PFSK-1 (cell line): ENCODE data around the gene DEFB131B. TPM values are rescaled to one million over a fixed set of nuclear protein-coding genes. Genes with fewer than 3 reads are reported as not detected.
"Not testable (repeated sequence)": the region's sequence is repeated elsewhere in the genome, so short reads cannot be mapped to it uniquely, and the experiment has no call there.

Source experiments
- FOXP2 ChIP-seq: optimal IDR thresholded peaks from 2 replicates; pipeline ENCODE3; 2011; ENCODE audit warnings: borderline replicate concordance, control low read depth, inconsistent platforms; ENCODE audit not compliant: insufficient read depth; ENCODE audit errors: extremely low read length, extremely low read depth
- POLR2AphosphoS5 ChIP-seq: IDR thresholded peaks from 2 replicates; pipeline ENCODE4 v1.6.1; 2012; ENCODE audit warnings: low read depth, mild to moderate bottlenecking, control low read depth, low read length, moderate library complexity
- SIN3A ChIP-seq: IDR thresholded peaks from 2 replicates; pipeline ENCODE4 v1.6.1; 2012; ENCODE audit warnings: mild to moderate bottlenecking, low read length, moderate library complexity, borderline replicate concordance; ENCODE audit not compliant: insufficient read depth
- TAF1 ChIP-seq: IDR thresholded peaks from 2 replicates; pipeline ENCODE4 v1.6.1; 2012; ENCODE audit warnings: low read length, control low read depth, borderline replicate concordance; ENCODE audit not compliant: insufficient read depth
- polyA plus RNA-seq: library from polyadenylated mRNA; unstranded; fragments of >200 nt; gene quantifications from one replicate; pipeline ENCODE4 v1.2.1, GENCODE V29; 2012; ENCODE audit warnings: low read depth, missing spikeins; ENCODE audit not compliant: insufficient read length
- TF ChIP-seq, protein P1 (sequence below), 2 experiments: IDR thresholded peaks; 2 replicates each; pipeline versions ENCODE4 v1.6.1 to v1.8.0; 2011 to 2012; ENCODE audit warnings: low read depth in 2 of 2, low read length in 2 of 2, control low read depth in 1 of 2, inconsistent platforms in 1 of 2, mild to moderate bottlenecking in 1 of 2, moderate library complexity in 1 of 2; ENCODE audit not compliant: insufficient read depth in 1 of 2

DEFB131B gene, protein sequence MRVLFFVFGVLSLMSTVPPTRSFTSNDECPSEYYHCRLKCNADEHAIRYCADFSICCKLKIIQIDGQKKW
- not detected for polyA plus RNA-seq

- not testable (repeated sequence) for TF ChIP-seq SIN3A, POLR2AphosphoS5
- TF ChIP-seq, protein P1, sequence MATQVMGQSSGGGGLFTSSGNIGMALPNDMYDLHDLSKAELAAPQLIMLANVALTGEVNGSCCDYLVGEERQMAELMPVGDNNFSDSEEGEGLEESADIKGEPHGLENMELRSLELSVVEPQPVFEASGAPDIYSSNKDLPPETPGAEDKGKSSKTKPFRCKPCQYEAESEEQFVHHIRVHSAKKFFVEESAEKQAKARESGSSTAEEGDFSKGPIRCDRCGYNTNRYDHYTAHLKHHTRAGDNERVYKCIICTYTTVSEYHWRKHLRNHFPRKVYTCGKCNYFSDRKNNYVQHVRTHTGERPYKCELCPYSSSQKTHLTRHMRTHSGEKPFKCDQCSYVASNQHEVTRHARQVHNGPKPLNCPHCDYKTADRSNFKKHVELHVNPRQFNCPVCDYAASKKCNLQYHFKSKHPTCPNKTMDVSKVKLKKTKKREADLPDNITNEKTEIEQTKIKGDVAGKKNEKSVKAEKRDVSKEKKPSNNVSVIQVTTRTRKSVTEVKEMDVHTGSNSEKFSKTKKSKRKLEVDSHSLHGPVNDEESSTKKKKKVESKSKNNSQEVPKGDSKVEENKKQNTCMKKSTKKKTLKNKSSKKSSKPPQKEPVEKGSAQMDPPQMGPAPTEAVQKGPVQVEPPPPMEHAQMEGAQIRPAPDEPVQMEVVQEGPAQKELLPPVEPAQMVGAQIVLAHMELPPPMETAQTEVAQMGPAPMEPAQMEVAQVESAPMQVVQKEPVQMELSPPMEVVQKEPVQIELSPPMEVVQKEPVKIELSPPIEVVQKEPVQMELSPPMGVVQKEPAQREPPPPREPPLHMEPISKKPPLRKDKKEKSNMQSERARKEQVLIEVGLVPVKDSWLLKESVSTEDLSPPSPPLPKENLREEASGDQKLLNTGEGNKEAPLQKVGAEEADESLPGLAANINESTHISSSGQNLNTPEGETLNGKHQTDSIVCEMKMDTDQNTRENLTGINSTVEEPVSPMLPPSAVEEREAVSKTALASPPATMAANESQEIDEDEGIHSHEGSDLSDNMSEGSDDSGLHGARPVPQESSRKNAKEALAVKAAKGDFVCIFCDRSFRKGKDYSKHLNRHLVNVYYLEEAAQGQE (IDR thresholded peaks at IDR 0.05; ENCODE audit: insufficient read depth in 1 of 2, low read depth in 2 of 2, low read length in 2 of 2), result not testable (repeated sequence)
Observed at GRCh38 chr11:71878059-71878458, at the start of gene DEFB131B. Gene DEFB131B (plus strand): TSS chr11:71878453. CDS start chr11:71878453, 0 bp downstream.

DNA sequence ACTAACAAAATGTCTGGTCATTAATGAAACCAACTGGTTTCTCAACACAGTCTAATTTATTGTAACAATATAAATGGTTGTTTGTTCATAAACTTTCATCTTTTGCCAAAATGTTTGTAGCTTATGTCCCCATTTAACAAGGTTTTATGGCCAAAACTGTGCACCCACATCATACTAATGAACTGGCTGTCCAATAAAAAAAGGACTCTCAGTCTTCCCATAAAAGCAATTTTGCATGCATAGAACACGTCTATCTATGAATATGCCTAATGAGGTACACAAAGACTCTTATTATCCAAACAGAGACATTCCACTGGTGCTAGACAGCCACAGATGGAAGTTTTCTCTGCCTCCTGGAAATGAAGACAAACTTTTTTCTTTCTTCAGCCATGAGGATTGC, 45.4 kb upstream of the DEFB131B start, which contains the start of gene DEFB108B:
Gene DEFB108B, plus strand, starts transcription at position 390 of the 400 bp plus-strand sequence. Its CDS starts 0 bp downstream, at position 390.
- not testable (repeated sequence) for TF ChIP-seq POLR2AphosphoS5, SIN3A, FOXP2

- TF ChIP-seq, protein P1 (IDR thresholded peaks at IDR 0.05; ENCODE audit: insufficient read depth in 1 of 2, low read depth in 2 of 2, low read length in 2 of 2), result no peak
- TF ChIP-seq SIN3A (no peak), TAF1 (no peak), FOXP2 (no peak), POLR2AphosphoS5 (no peak)
Observed at GRCh38 chr11:71843858-71844257, 34.4 kb upstream of the DEFB131B start.

DNA sequence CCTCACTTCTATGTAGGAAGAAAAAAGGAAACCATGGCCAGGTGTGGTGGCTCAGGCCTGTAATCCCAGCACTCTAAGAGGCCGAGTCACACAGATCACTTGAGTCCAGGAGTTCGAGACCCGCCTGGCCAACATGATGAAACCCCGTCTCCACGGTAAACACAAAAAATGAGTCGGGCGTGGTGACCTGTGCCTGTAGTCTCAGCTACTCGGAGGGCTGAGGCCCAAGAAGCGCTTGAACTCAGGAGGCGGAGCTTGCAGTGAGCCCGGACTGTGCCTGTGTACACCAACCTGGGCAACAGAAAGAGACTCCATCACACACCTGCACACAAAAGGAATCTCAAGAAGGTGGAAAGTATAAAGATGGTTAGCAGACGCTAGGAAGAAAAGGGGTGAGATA, 17.7 kb downstream of the DEFB131B start:
- TF ChIP-seq FOXP2 (no peak), TAF1 (no peak), POLR2AphosphoS5 (no peak), SIN3A (no peak)
- TF ChIP-seq, protein P1 (IDR thresholded peaks at IDR 0.05; ENCODE audit: insufficient read depth in 1 of 2, low read depth in 2 of 2, low read length in 2 of 2), result no peak

DNA sequence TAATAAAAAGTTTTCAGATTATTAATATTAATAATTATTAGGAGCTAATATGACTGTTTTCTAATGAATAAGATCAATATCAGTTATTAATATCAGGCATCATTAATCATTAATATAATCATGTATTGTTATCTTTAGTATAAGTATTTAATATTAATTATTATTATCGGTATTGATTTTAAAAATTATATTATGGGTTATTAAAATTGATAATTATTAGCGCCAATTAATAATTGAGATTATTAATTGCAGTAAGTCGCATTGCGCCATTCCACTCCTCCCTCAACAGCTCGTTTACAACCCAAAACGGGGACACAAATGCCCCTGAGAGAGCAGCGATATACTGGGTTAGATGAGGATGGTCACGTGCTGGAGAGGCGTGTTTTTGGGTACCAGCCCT, 30.0 kb downstream of the DEFB131B start:
- TF ChIP-seq FOXP2 (no peak), SIN3A (no peak), TAF1 (no peak), POLR2AphosphoS5 (no peak)
- TF ChIP-seq, protein P1 (IDR thresholded peaks at IDR 0.05; ENCODE audit: insufficient read depth in 1 of 2, low read depth in 2 of 2, low read length in 2 of 2), result no peak
